NB4 (cell line): ENCODE data around the gene SH3PXD2A.

Experiments
- POLR2A ChIP-seq: IDR thresholded peaks from 2 replicates; pipeline ENCODE4 v1.6.1; 2011; ENCODE audit warnings: mild to moderate bottlenecking; ENCODE audit not compliant: insufficient read length; ENCODE audit errors: extremely low read depth
- TF ChIP-seq, protein P1 (sequence below): IDR thresholded peaks from one replicate; pipeline ENCODE4 v1.5.1; 2012; ENCODE audit warnings: low read depth, low read length
- TF ChIP-seq, protein P2 (sequence below): IDR thresholded peaks from 2 replicates; pipeline ENCODE4 v1.6.1; 2011; ENCODE audit warnings: low read depth, low read length

DNA sequence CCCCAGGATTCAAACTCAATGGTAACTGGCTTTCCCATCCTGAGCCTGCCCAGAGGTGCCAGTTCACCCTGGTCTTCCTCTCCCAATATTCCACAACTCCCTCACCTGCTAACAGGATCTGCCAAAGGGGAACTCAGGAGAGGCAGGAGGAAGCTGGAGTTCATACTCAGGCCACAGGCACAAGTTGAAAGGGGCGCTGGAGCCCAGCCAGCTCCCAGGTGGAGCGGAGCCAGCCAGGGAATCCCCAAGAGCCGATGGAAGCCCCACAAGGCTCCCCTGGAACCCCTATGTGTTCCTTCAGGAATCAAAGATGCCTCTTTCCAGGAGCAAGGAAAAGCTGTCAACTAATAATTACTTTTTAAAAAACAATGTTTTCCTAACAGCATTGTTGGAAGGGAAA lies 63.5 kb downstream of the SH3PXD2A start:
- TF ChIP-seq, protein P1, sequence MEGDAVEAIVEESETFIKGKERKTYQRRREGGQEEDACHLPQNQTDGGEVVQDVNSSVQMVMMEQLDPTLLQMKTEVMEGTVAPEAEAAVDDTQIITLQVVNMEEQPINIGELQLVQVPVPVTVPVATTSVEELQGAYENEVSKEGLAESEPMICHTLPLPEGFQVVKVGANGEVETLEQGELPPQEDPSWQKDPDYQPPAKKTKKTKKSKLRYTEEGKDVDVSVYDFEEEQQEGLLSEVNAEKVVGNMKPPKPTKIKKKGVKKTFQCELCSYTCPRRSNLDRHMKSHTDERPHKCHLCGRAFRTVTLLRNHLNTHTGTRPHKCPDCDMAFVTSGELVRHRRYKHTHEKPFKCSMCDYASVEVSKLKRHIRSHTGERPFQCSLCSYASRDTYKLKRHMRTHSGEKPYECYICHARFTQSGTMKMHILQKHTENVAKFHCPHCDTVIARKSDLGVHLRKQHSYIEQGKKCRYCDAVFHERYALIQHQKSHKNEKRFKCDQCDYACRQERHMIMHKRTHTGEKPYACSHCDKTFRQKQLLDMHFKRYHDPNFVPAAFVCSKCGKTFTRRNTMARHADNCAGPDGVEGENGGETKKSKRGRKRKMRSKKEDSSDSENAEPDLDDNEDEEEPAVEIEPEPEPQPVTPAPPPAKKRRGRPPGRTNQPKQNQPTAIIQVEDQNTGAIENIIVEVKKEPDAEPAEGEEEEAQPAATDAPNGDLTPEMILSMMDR, result no peak
- TF ChIP-seq, protein P2, sequence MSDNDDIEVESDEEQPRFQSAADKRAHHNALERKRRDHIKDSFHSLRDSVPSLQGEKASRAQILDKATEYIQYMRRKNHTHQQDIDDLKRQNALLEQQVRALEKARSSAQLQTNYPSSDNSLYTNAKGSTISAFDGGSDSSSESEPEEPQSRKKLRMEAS, result no peak
- TF ChIP-seq POLR2A, result no peak
